ENCODE results near the gene ULK4. TPM values are rescaled to one million over a fixed set of nuclear protein-coding genes. Genes with fewer than 3 reads are reported as not detected.

Gene ULK4
- total RNA-seq, 1 experiment from 2014 or later = 6.3 TPM

DNA sequence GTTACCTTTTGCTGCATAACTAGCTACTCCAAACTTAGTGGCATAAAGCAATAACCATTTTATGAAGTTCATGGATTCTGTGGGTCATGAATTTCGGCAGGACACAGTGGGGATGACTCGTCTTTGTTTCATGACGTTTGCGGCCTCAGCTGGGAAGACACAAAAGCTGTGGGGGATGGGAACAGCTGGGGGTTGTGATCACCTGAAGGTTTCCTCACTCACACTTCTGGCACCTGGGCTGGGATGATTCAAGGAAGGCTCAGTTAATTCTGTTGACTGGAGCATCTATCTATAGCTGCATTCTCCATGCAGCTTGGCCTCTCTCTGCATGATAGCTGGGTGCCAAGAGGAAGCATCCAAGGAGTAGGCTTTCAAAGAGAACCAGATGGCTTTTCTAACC, 332.8 kb downstream of the ULK4 start:
- no peak for DNase-seq (ENCODE audit: low read depth, low spot score)
- H3K36me3 ChIP-seq (ENCODE audit: control insufficient read depth in 1 of 2, insufficient read depth in 2 of 2, low read length in 2 of 2) = no peaks in the 10 kb centered on the region

DNA sequence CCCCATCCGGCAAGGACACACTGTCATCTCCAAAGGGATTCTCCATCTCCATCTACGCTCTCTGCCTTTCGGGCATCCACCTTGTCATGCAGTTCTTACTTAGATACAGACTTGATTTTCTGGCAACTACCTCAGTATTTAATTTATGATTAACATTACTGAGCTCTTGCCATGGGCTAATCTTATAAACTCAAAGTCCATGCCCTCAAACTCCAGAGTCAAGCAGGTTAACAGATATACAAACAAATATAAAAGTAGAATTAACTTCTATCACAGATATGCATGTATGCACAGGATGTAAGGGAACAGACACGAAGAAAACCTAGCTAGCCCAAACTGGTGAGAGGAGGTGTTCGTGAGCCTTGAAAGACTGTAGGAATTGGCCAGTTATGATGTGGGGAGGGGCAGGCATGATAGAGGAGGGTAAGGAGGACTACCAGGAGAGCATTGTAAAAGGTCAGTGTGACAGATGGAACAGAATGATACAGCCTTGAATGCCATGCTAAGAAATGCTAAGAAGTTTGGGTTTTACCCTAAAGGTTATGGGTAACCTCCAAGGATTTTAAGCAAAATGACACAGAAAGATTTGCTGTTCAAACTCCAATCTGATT, 334.3 kb downstream of the ULK4 start:
- Histone ChIP-seq H3K36me3 (ENCODE audit: control insufficient read depth in 1 of 2, insufficient read depth in 2 of 2, low read length in 2 of 2) (no peaks in the 10 kb centered on the region), H2AFZ (ENCODE audit: low read depth, low read length, poor library complexity, severe bottlenecking) (no peak overlapping the region), H3K79me2 (ENCODE audit: insufficient read depth, low read length) (no peaks in the 10 kb centered on the region), H3K9me3 (ENCODE audit: control insufficient read depth in 1 of 2, insufficient read depth in 1 of 2, low read depth in 1 of 2, low read length in 2 of 2) (no peaks in the 10 kb centered on the region), H4K20me1 (ENCODE audit: insufficient read depth) (no peaks in the 10 kb centered on the region), H3K27ac (ENCODE audit: low read depth, low read length) (no peak overlapping the region), H3K9ac (ENCODE audit: low read length) (no peak overlapping the region), H3K4me1 (ENCODE audit: control insufficient read depth in 1 of 2, insufficient read depth in 2 of 2, low read length in 2 of 2) (no peaks in the 10 kb centered on the region), H3K27me3 (ENCODE audit: insufficient read depth, low read length) (no peaks in the 10 kb centered on the region), H3K4me2 (ENCODE audit: low read length) (no peak overlapping the region), H3K9me2 (ENCODE audit: insufficient read depth) (no peaks in the 10 kb centered on the region), H3K4me3 (replicated peaks in 1 of 2; ENCODE audit: low read depth in 1 of 2, low read length in 2 of 2) (no peak overlapping the region)
- no peak for TF ChIP-seq EZH2phosphoT487 (IDR thresholded peaks at IDR 0.05; ENCODE audit: borderline replicate concordance)
- intact Hi-C loops (cut with micrococcal nuclease) = no loop called here
- RAD21 ChIA-PET (ENCODE audit: low non-redundant PET in 1 of 2, low total read pairs in 2 of 2, uncharacterized antibody in 2 of 2, unreplicated experiment in 2 of 2) = no interaction called here
- POLR2A ChIA-PET = no interaction called here
- BruUV-seq (replicated peaks) = no TSS peak
- DNase-seq (ENCODE audit: low read depth, low spot score) = no peak
- no peak for ATAC-seq
- CTCF ChIA-PET = no interaction called here

More for the DNA sequence above, 332.8 kb downstream of the ULK4 start:
- ChIA-PET POLR2A (no interaction called here), CTCF (no interaction called here), RAD21 (ENCODE audit: low non-redundant PET in 1 of 2, low total read pairs in 2 of 2, uncharacterized antibody in 2 of 2, unreplicated experiment in 2 of 2) (no interaction called here)
- H3K9ac ChIP-seq (ENCODE audit: low read length) = no peak overlapping the region
- no peak overlapping the region for H3K27ac ChIP-seq (ENCODE audit: low read depth, low read length)
- no peak for ATAC-seq
- intact Hi-C loops (cut with micrococcal nuclease) = no loop called here
- H3K4me1 ChIP-seq (ENCODE audit: control insufficient read depth in 1 of 2, insufficient read depth in 2 of 2, low read length in 2 of 2) = no peaks in the 10 kb centered on the region
- H3K79me2 ChIP-seq (ENCODE audit: insufficient read depth, low read length) = no peaks in the 10 kb centered on the region
- TF ChIP-seq SIN3A (IDR thresholded peaks at IDR 0.05; ENCODE audit: low read depth) (no peak), YY1 (IDR thresholded peaks at IDR 0.05; ENCODE audit: extremely low read depth, insufficient replicate concordance, low read depth, low read length) (no peak), CBX3 (IDR thresholded peaks at IDR 0.05; ENCODE audit: low read depth) (no peak), ZNF274 (IDR thresholded peaks at IDR 0.05; ENCODE audit: low read depth, low read length) (no peak), POLR2AphosphoS5 (IDR thresholded peaks at IDR 0.05; ENCODE audit: low read depth, low read length) (no peak), FOSL1 (IDR thresholded peaks at IDR 0.05; ENCODE audit: low read depth) (no peak)
- TF ChIP-seq, protein P1, sequence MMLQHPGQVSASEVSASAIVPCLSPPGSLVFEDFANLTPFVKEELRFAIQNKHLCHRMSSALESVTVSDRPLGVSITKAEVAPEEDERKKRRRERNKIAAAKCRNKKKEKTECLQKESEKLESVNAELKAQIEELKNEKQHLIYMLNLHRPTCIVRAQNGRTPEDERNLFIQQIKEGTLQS (IDR thresholded peaks at IDR 0.05) = no peak
- H3K9me2 ChIP-seq (ENCODE audit: insufficient read depth) = no peaks in the 10 kb centered on the region
- H3K27me3 ChIP-seq (ENCODE audit: insufficient read depth, low read length) = no peaks in the 10 kb centered on the region
- no peaks in the 10 kb centered on the region for H4K20me1 ChIP-seq (ENCODE audit: insufficient read depth)
- no peak overlapping the region for H3K4me3 ChIP-seq (replicated peaks in 1 of 2; ENCODE audit: low read depth in 1 of 2, low read length in 2 of 2)
- BruUV-seq (replicated peaks) = no TSS peak
- no peak overlapping the region for H3K4me2 ChIP-seq (ENCODE audit: low read length)
- no peak overlapping the region for H2AFZ ChIP-seq (ENCODE audit: low read depth, low read length, poor library complexity, severe bottlenecking)
- H3K9me3 ChIP-seq (ENCODE audit: control insufficient read depth in 1 of 2, insufficient read depth in 1 of 2, low read depth in 1 of 2, low read length in 2 of 2) = no peaks in the 10 kb centered on the region
